HG03066 (cell line): Measurements from ENCODE around the gene SAMM50.
A peak's percentile ranks its signal among the peaks of the same experiment; 100 is the strongest.

Source experiments
- ATAC-seq: cut with Tn5 transposase; IDR thresholded peaks from one replicate; pipeline ENCODE4 v1.9.1; 2021; ENCODE audit warnings: low read depth; ENCODE audit not compliant: unreplicated experiment

The SAMM50 gene

GRCh38 chr22:43955040-43955882, at the start of gene SAMM50:
Gene SAMM50, plus strand, starts transcription at chr22:43955442. Its CDS starts 136 bp downstream, at chr22:43955578.
- ATAC-seq = peak; percentile 89

GRCh38 chr22:43905681-43906080, 49.6 kb upstream of the SAMM50 start:
- no peak for ATAC-seq

GRCh38 chr22:43909708-43910107, 45.5 kb upstream of the SAMM50 start:
- no peak for ATAC-seq

DNA sequence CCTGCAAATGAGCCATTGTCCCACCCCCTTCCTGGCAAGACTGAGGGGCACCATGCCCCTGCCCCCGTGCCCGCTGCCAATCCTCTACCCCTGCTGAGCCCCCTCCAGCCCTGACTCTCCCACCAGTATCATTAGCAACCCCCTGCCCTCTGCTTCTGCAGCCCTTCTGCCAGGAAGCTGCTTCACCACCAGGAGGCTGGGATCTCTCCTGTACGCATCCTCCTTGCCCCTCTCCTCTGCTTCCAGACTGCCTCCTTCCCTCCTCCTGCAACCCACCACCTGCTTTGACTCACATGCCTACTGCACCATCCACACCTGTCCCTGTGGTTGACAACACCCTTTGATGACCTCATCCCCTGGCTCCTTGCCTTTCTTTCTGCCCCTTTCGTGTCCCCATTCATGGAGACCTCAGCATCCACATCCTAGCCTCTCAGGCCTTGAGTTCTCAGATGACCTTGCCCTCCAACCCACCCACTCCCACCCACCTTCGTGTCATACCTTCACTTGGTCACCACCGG, 45.0 kb upstream of the SAMM50 start:
- ATAC-seq = no peak

GRCh38 chr22:43911351-43911750, 43.9 kb upstream of the SAMM50 start:
- no peak for ATAC-seq

DNA sequence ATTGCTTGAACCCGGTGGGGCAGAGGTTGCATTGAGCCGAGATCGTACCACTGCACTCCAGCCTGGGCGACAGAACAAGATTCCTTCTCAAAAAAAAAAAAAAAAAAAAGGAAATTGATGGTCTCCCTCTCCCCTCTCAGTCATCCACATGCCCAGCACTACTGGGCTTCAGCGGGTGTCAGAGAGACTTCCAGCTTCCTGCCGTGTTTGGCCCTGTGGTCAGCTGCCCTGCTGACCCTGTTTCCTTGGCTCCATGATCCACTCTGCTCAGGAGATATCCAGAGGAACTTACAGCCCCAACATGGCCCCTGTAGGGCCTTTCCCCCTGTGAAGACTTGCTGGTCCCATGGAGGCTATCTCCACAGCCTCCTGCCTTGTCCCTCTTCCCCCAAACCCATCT, 37.7 kb upstream of the SAMM50 start:
- no peak for ATAC-seq

- no peak for ATAC-seq
These were observed 35.9 kb upstream of the SAMM50 start for GRCh38 chr22:43919106-43919973.

GRCh38 chr22:43921370-43921769, 33.9 kb upstream of the SAMM50 start:
- ATAC-seq = no peak

GRCh38 chr22:43922123-43922522, 33.1 kb upstream of the SAMM50 start:
- no peak for ATAC-seq

DNA sequence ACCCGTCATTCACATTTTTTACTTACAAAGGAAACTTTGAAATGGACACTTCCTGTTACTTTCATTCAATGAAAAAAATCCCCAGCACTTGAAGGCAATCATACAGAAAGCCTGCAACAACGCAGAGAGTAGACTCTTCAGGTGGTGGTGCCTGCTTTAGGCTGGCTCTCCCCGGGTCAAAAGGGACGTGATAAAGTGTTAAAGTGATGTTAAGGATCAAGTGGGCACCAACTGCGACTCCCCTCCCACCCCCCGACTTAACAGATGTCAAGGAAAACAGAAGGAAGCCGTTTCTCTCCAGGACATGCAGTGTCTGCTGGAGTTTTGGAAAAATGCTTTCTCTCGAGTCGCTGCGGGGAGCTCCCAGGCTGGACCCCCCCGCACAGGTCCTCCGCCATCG, 32.1 kb upstream of the SAMM50 start:
- no peak for ATAC-seq

DNA sequence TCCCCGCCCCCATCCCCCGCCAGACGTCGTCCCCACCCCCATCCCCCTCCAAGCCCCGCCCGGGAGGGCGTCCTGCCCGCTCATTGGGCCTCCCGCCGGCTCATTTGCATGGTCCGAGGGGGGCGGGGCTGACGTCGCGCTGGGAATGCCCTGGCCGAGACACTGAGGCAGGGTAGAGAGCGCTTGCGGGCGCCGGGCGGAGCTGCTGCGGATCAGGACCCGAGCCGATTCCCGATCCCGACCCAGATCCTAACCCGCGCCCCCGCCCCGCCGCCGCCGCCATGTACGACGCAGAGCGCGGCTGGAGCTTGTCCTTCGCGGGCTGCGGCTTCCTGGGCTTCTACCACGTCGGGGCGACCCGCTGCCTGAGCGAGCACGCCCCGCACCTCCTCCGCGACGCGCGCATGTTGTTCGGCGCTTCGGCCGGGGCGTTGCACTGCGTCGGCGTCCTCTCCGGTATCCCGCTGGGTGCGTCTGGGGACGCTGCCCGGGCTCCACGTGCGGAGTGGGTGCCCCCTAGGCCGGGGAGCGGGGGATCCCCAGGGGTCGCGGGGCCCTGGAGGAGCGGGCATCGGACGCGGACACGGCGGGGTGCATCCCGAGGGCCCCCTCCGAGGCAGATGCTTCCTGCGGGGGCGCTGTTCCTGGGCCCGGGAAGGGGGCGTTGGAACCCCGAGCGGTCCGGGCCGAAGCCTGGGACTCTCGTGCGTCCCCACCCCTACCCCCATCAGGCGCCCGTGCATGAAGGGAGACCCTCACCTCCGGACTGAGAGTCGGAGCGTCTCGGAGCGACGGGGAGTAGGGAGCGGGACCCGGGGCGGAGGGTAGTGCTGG, 31.4 kb upstream of the SAMM50 start, which contains the start of gene PNPLA3:
Gene PNPLA3, plus strand, starts transcription at position 175 of the 834 bp plus-strand sequence. Its CDS starts 107 bp downstream, at position 282.
- no peak for ATAC-seq

GRCh38 chr22:43924877-43925276, 30.4 kb upstream of the SAMM50 start:
- no peak for ATAC-seq

- no peak for ATAC-seq
These were observed 29.6 kb upstream of the SAMM50 start for GRCh38 chr22:43925433-43926348.

DNA sequence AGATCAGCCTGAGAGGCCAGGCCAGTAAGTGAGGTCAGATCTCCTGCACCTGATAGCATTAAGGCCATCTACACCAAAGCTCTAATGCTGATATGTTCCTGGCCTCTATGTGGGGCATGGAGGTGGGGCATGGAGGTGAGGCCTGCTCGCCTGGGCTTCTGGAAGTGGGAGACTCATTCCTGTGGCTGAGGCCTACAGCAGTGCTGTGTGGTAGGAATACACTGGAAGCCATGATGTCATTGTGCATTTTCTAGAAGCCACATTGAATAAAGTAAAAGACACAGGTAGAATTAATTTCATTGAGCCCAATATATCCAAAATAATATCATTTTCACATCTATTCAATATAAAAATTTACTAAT, 28.9 kb upstream of the SAMM50 start:
- ATAC-seq = no peak

DNA sequence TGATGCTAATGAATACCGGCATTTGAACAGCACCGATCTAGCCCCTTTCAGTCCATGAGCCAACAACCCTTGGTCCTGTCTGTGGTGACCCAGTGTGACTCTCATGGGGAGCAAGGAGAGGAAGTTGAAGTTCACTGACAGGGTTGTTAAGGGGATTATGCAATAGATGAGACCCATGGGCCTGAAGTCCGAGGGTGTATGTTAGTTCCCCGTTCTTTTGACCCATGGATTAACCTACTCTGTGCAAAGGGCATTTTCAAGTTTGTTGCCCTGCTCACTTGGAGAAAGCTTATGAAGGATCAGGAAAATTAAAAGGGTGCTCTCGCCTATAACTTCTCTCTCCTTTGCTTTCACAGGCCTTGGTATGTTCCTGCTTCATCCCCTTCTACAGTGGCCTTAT, 26.8 kb upstream of the SAMM50 start:
- ATAC-seq = no peak

- no peak for ATAC-seq
These were observed 26.3 kb upstream of the SAMM50 start for GRCh38 chr22:43928908-43929307.

- ATAC-seq = no peak
These were observed 23.5 kb upstream of the SAMM50 start for GRCh38 chr22:43931771-43932170.

DNA sequence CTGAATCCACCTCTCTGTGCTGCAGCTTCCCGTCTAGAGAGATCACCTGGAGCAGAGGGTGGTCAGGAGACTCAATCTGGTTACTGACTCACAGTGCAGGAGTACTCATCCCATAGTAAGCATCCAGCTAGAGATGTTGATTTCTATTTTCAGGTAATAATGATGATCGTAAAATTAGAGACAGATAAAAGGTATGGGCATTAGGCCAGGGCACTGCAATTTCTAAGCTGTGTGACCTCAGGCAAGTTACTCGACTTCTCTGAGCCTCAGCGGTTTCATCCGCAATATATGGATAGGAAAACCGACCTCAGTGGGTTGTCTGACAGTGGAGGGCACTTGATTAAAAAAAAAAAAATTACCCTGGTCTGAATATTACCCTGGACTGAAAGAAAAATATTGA, 13.8 kb upstream of the SAMM50 start:
- ATAC-seq = no peak

DNA sequence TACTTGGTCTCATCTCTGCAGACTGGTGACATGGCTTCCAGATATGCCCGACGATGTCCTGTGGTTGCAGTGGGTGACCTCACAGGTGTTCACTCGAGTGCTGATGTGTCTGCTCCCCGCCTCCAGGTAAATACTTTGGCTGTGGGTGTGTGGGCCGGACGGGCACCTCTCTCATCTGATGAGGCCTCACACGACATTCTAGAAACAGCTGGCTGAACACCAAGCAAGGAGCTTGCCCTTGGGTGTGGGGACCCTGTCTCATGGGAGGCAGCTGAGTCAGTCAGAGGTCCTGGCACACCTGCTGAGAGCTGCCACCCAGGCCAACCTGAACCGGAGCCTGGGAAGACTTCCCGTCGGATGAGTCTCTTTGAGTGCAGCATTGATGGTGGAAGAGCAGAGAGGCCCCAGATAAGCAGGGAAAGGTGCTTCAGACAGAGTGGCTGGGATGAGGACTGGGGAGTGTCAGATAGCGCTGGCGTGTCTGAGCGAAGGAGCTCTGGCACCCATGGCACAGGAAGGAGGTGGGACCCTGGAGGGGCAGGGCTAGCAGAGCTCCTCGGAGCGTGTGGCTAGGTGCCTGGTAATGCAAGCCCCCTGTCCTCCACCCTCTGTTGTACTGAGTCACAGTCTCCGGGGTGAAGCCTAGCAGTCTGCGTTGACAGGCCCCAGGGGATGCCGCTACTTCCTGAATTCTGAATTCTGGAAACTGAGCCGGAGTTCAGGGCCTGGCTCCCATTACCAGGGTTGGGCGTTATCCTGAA, 10.4 kb upstream of the SAMM50 start:
- no peak for ATAC-seq
